Gastroesophageal sphincter (tissue), 4 donors: ENCODE measurements around the gene AKAP9. TPM values are rescaled to one million over a fixed set of nuclear protein-coding genes. Genes with fewer than 3 reads are reported as not detected.

Experiments
- ATAC-seq: fragments of 150-250 bp; one replicate; pipeline ENCODE4 v1.9.1; 2016; ENCODE audit warnings: mild to moderate bottlenecking, moderate library complexity
- H3K27ac ChIP-seq, 4 donors: fragments of 200-600 bp; sonication (generic) in 3 of 4; 1 replicate in 3 of 4; 2 replicates in 1 of 4; pipeline ENCODE4 v1.5.1; 2016 to 2019
- H3K27me3 ChIP-seq: fragments of 200-600 bp; sonication (generic); one replicate; pipeline ENCODE4 v1.5.1; 2019
- H3K36me3 ChIP-seq, 2 donors: fragments of 200-600 bp; sonication (generic); one replicate each; pipeline ENCODE4 v1.5.1; 2019; ENCODE audit warnings: control low read depth in 1 of 2
- H3K4me1 ChIP-seq, 3 donors: fragments of 200-600 bp; sonication (generic); 1 replicate in 2 of 3; 2 replicates in 1 of 3; pipeline ENCODE4 v1.5.1; 2016 to 2019; ENCODE audit warnings: control low read depth in 2 of 3
- H3K4me3 ChIP-seq, 2 donors: fragments of 200-600 bp; sonication (generic); one replicate each; pipeline ENCODE4 v1.5.1; 2019; ENCODE audit warnings: mild to moderate bottlenecking in 1 of 2, moderate library complexity in 1 of 2
- H3K9me3 ChIP-seq, 3 donors: fragments of 200-600 bp; sonication (generic); one replicate each; pipeline ENCODE4 v1.5.1; 2017 to 2019; ENCODE audit warnings: control low read depth in 2 of 3
- EP300 ChIP-seq: sonication (generic); formaldehyde crosslinking; IDR thresholded peaks from one replicate; pipeline ENCODE4 v1.6.1; 2017; ENCODE audit warnings: antibody characterized with exemption, mild to moderate bottlenecking
- POLR2A ChIP-seq, 2 donors: fragments of 450-650 bp; IDR thresholded peaks; one replicate each; pipeline ENCODE4 v1.6.1; 2017; ENCODE audit warnings: antibody characterized with exemption in 2 of 2, mild to moderate bottlenecking in 2 of 2, moderate library complexity in 1 of 2
- POLR2AphosphoS5 ChIP-seq: sonication (generic); formaldehyde crosslinking; IDR thresholded peaks from one replicate; pipeline ENCODE4 v1.6.1; 2017; ENCODE audit warnings: antibody characterized with exemption
- WGBS, 2 donors: methylation state at CpG; one replicate each; pipeline ENCODE4 v1.1.5; 2018; ENCODE audit warnings: low coverage in 1 of 2; 5-methylcytosine and 5-hydroxymethylcytosine counted together
- total RNA-seq, 4 donors: library from RNA; depleted of rRNA; stranded (reverse); fragments of >200 nt; gene quantifications; one replicate each; pipeline ENCODE4 v1.1.0, GENCODE V29; 2016
- TF ChIP-seq, protein P1 (sequence below), 4 experiments: fragments of 200-600 bp in 2 of 4; fragments of 450-650 bp in 2 of 4; sonication (generic) in 1 of 4; IDR thresholded peaks; one replicate each; pipeline ENCODE4 v1.5.1; 2017 to 2019; ENCODE audit warnings: antibody characterized with exemption in 4 of 4, mild to moderate bottlenecking in 2 of 4, moderate library complexity in 2 of 4

The AKAP9 gene
- total RNA-seq, 4 donors from 2014 or later = 38.5 to 99.0 (median 50.8) TPM

DNA sequence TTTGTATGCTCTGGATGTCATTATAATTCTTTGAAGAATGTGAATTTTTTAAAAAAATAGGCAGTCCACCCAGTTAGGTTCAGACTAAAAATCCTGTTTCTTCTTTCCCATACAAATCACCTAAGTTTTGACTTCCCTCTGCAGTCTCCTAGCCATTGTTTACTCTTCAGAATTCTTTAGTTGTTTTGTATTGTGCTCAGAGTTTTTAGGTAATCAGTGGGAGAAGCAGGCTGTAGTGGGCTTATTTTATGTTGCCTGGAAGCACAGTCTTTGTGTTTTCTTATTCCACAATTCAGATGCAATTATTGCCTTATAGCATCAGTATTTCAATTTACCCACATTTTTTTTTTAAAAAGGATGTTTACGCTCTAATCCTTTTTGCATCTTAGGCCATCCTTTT, 94.9 kb downstream of the AKAP9 start:
- Histone ChIP-seq H3K27ac (no peak overlapping the region), H3K36me3 (peaks cover 0 to 50% of the 10 kb centered on the region in 2 donors), H3K4me3 (no peak overlapping the region), H3K4me1 (peaks cover 0 to 9% (median 0%) of the 10 kb centered on the region in 3 donors), H3K27me3 (no peaks in the 10 kb centered on the region), H3K9me3 (no peaks in the 10 kb centered on the region)
- TF ChIP-seq POLR2AphosphoS5 = no peak
- TF ChIP-seq, protein P1, sequence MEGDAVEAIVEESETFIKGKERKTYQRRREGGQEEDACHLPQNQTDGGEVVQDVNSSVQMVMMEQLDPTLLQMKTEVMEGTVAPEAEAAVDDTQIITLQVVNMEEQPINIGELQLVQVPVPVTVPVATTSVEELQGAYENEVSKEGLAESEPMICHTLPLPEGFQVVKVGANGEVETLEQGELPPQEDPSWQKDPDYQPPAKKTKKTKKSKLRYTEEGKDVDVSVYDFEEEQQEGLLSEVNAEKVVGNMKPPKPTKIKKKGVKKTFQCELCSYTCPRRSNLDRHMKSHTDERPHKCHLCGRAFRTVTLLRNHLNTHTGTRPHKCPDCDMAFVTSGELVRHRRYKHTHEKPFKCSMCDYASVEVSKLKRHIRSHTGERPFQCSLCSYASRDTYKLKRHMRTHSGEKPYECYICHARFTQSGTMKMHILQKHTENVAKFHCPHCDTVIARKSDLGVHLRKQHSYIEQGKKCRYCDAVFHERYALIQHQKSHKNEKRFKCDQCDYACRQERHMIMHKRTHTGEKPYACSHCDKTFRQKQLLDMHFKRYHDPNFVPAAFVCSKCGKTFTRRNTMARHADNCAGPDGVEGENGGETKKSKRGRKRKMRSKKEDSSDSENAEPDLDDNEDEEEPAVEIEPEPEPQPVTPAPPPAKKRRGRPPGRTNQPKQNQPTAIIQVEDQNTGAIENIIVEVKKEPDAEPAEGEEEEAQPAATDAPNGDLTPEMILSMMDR (IDR thresholded peaks at IDR 0.05) = no peak
- no peak for TF ChIP-seq EP300
- TF ChIP-seq POLR2A (IDR thresholded peaks at IDR 0.05) = no peak
- no peak for ATAC-seq
- 100% methylated on average over 1 of the region's 1 CpG for WGBS, 2 donors

DNA sequence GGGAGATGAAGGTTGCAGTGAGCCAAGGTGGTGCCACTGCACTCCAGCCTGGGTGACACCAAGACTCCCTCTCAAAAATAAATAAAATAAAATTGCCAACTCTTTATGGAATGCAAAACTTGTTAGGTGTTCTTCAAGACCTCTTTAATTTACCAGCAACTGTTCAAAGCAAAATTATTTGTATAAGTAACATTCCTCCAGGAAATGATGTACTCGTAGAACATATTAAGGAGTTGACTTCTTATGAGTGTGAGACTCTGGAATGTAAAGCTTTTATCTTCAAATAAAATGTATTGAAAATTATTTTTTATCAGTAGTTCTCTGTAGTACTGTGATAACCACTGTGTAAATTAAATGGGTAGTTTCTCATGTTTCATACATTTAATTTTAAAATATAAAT, 99.2 kb downstream of the AKAP9 start:
- no peak for ATAC-seq
- Histone ChIP-seq H3K27ac (no peak overlapping the region), H3K9me3 (no peaks in the 10 kb centered on the region), H3K36me3 (peaks cover 0 to 36% of the 10 kb centered on the region in 2 donors), H3K4me1 (peaks cover 0 to 48% (median 0%) of the 10 kb centered on the region in 3 donors), H3K4me3 (no peak overlapping the region), H3K27me3 (no peaks in the 10 kb centered on the region)
- no peak for TF ChIP-seq POLR2AphosphoS5
- TF ChIP-seq, protein P1 (IDR thresholded peaks at IDR 0.05) = no peak
- no peak for TF ChIP-seq EP300
- TF ChIP-seq POLR2A (IDR thresholded peaks at IDR 0.05) = no peak
- WGBS, 2 donors = 60 to 93% methylated on average over 1 of the region's 1 CpG

GRCh38 chr7:92042056-92042737, 101.5 kb downstream of the AKAP9 start:
- Histone ChIP-seq H3K4me1 (peaks cover 0 to 50% (median 0%) of the 10 kb centered on the region in 3 donors), H3K36me3 (peaks cover 0 to 59% of the 10 kb centered on the region in 2 donors), H3K27me3 (no peaks in the 10 kb centered on the region), H3K27ac (peak overlapping the region in 1 of 4 donors; percentile 76), H3K4me3 (no peak overlapping the region), H3K9me3 (no peaks in the 10 kb centered on the region)
- no peak for ATAC-seq
- WGBS, 2 donors = 79 to 90% methylated on average over 4 of the region's 4 CpGs
- TF ChIP-seq POLR2A (IDR thresholded peaks at IDR 0.05) (no peak), POLR2AphosphoS5 (no peak), EP300 (no peak)
- TF ChIP-seq, protein P1 (IDR thresholded peaks at IDR 0.05) = no peak

GRCh38 chr7:92043098-92043497, 102.4 kb downstream of the AKAP9 start:
- Histone ChIP-seq H3K36me3 (peaks cover 0 to 62% of the 10 kb centered on the region in 2 donors), H3K9me3 (no peaks in the 10 kb centered on the region), H3K4me3 (no peak overlapping the region), H3K4me1 (peaks cover 0 to 48% (median 0%) of the 10 kb centered on the region in 3 donors), H3K27me3 (no peaks in the 10 kb centered on the region), H3K27ac (peak overlapping the region in 3 of 4 donors; percentile 74 to 79 (median 76))
- TF ChIP-seq, protein P1 (IDR thresholded peaks at IDR 0.05) = no peak
- TF ChIP-seq POLR2A (IDR thresholded peaks at IDR 0.05) (no peak), POLR2AphosphoS5 (no peak), EP300 (no peak)
- ATAC-seq = no peak
- 49 to 68% methylated on average over 2 of the region's 2 CpGs for WGBS, 2 donors

GRCh38 chr7:92043637-92044036, 103.0 kb downstream of the AKAP9 start:
- WGBS, 2 donors = 44 to 52% methylated on average over 2 of the region's 2 CpGs
- TF ChIP-seq POLR2AphosphoS5 (peak; percentile 11), EP300 (no peak), POLR2A (IDR thresholded peaks at IDR 0.05) (no peak)
- TF ChIP-seq, protein P1 (IDR thresholded peaks at IDR 0.05) = no peak
- ATAC-seq = no peak
- Histone ChIP-seq H3K4me1 (peaks cover 0 to 43% (median 0%) of the 10 kb centered on the region in 3 donors), H3K9me3 (no peaks in the 10 kb centered on the region), H3K36me3 (peaks cover 0 to 61% of the 10 kb centered on the region in 2 donors), H3K27ac (peak overlapping the region; percentile 58 to 79 (median 75)), H3K4me3 (no peak overlapping the region), H3K27me3 (no peaks in the 10 kb centered on the region)
